Chondrocyte (in vitro differentiated cells): ENCODE measurements around the gene EXOC2. TPM values are rescaled to one million over a fixed set of nuclear protein-coding genes. Genes with fewer than 3 reads are reported as not detected.

Experiments used
- DNase-seq: peaks from one replicate; pipeline ENCODE4 v3.0.0; 2021; ENCODE audit warnings: mixed read lengths, low spot score
- H3K27ac Mint-ChIP-seq: one replicate; pipeline ENCODE4 v1.8.0; 2021; ENCODE audit warnings: mild to moderate bottlenecking, moderate library complexity, mixed read lengths; ENCODE audit not compliant: unreplicated experiment
- H3K27me3 Mint-ChIP-seq: 2 replicates; pipeline ENCODE4 v1.8.0; 2021; ENCODE audit warnings: low read depth, mixed read lengths
- H3K36me3 Mint-ChIP-seq: 2 replicates; pipeline ENCODE4 v1.8.0; 2021; ENCODE audit warnings: low read depth, mixed read lengths
- H3K4me1 Mint-ChIP-seq: 2 replicates; pipeline ENCODE4 v1.8.0; 2021; ENCODE audit warnings: low read depth, mild to moderate bottlenecking, mixed read lengths
- H3K4me3 Mint-ChIP-seq: one replicate; pipeline ENCODE4 v1.8.0; 2021; ENCODE audit warnings: mild to moderate bottlenecking, moderate library complexity, mixed read lengths; ENCODE audit not compliant: unreplicated experiment
- H3K9me3 Mint-ChIP-seq: 2 replicates; pipeline ENCODE4 v1.8.0; 2021; ENCODE audit warnings: low read depth, mixed read lengths
- total RNA-seq: library from RNA; stranded (reverse); gene quantifications from 3 replicates; pipeline ENCODE4 v1.2.1, GENCODE V29; 2021
- TF ChIP-seq, protein P1 (sequence below): fragments of 200-600 bp; sonication (generic); IDR thresholded peaks from 2 replicates; pipeline ENCODE4 v1.5.0; 2021; ENCODE audit warnings: antibody characterized with exemption, mild to moderate bottlenecking, moderate library complexity

The EXOC2 gene
- total RNA-seq, 1 donor from 2014 or later = 27.5 TPM

DNA sequence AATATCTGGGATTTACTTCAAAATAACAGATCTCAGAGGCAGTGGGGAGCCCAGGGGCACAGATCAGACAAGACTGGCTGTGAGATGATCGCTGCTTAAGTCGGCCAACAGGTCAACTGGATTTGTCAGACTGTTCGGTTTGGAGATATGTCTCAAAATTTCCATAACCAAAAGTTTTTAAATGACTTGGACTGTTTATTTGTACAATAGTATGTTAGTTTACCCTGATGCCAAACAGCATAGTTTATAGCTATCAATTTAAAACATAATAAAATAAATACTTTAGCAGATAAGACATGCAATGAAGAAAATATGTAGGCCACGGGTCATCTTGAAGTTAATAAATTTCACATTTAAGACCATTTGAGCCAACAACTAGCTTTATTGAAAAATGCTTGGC, 174.7 kb downstream of the EXOC2 start:
- TF ChIP-seq, protein P1, sequence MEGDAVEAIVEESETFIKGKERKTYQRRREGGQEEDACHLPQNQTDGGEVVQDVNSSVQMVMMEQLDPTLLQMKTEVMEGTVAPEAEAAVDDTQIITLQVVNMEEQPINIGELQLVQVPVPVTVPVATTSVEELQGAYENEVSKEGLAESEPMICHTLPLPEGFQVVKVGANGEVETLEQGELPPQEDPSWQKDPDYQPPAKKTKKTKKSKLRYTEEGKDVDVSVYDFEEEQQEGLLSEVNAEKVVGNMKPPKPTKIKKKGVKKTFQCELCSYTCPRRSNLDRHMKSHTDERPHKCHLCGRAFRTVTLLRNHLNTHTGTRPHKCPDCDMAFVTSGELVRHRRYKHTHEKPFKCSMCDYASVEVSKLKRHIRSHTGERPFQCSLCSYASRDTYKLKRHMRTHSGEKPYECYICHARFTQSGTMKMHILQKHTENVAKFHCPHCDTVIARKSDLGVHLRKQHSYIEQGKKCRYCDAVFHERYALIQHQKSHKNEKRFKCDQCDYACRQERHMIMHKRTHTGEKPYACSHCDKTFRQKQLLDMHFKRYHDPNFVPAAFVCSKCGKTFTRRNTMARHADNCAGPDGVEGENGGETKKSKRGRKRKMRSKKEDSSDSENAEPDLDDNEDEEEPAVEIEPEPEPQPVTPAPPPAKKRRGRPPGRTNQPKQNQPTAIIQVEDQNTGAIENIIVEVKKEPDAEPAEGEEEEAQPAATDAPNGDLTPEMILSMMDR = no peak
- Mint-ChIP-seq H3K9me3 (peaks cover 11% of the 10 kb centered on the region), H3K27me3 (no peaks in the 10 kb centered on the region), H3K36me3 (peaks cover 31% of the 10 kb centered on the region), H3K4me3 (no peak overlapping the region), H3K4me1 (no peaks in the 10 kb centered on the region), H3K27ac (no peak overlapping the region)
- no peak for DNase-seq

DNA sequence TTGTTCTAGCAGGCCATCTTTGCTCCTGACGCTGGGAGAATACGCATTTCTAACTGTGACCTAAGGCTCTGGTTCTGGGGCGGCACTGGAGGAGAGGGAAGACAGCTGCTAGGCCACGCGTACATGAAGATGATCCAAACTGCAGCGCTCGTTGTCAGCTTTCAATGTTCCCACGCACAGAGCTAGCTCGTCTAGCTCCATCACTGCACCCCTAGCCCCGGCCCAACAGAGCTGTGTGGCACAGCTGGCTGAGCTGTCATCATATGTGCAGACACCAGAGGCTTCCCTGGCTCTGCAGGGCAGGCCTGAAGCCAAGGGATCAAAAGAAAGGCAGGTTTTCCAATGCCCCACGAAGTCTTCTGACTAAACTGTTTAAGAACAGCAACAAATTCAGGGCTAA, 176.7 kb downstream of the EXOC2 start:
- no peaks in the 10 kb centered on the region for H3K4me1 Mint-ChIP-seq
- no peak overlapping the region for H3K27ac Mint-ChIP-seq
- peaks cover 11% of the 10 kb centered on the region for H3K9me3 Mint-ChIP-seq
- DNase-seq = no peak
- no peak overlapping the region for H3K4me3 Mint-ChIP-seq
- TF ChIP-seq, protein P1 = no peak
- H3K27me3 Mint-ChIP-seq = no peaks in the 10 kb centered on the region
- peaks cover 24% of the 10 kb centered on the region for H3K36me3 Mint-ChIP-seq

DNA sequence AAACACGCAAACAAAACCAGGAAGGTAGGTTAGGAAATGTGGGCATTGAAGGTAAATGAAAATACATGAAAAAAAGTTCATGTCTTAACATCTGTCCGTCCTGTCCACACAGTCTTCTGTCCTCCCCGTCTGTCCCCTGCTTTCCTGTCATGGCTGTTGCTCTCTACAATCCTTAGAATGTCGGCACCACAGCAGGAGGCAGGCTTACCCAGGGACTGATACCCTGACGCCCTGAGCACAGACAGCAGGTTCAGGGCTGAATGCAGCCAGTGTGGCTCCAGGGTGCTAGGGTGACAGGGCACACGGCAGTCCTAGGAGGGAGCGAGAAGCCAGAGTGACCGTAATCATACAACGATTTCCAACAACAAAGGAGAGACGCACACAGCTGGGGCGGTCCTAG, 177.7 kb downstream of the EXOC2 start:
- Mint-ChIP-seq H3K27me3 (no peaks in the 10 kb centered on the region), H3K27ac (no peak overlapping the region), H3K4me1 (no peaks in the 10 kb centered on the region), H3K9me3 (peaks cover 9% of the 10 kb centered on the region), H3K4me3 (no peak overlapping the region), H3K36me3 (peaks cover 18% of the 10 kb centered on the region)
- DNase-seq = no peak
- TF ChIP-seq, protein P1 = no peak

DNA sequence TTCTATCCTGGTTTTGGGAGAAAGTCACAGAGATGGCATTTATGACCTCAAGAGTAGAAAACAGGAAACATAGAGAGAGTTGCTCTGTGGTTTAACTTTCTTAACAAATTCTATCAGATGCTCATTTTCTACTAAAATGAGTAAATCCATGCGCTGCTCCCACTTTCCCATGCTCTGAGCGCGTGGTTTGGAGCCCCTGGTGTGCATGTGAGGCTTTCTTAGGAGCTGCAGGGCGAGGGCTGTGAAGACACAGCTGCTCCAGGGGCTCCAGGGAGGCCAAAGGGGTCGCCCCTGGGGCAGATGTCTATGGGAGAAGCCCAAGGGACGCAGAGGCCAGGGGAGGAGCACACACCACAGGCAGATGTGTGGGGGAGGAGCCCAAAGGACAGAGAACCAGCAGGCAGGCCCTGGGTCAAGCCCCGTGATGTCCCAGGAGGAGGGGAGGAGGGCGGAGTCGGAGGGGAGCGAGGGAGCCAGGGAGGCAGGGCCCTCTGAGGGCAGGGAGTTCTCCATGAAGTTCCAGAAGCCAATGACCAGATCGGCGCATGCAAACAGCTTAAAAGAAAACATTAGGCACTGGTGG, 178.5 kb downstream of the EXOC2 start:
- H3K27ac Mint-ChIP-seq = no peak overlapping the region
- peaks cover 18% of the 10 kb centered on the region for H3K36me3 Mint-ChIP-seq
- no peaks in the 10 kb centered on the region for H3K27me3 Mint-ChIP-seq

DNA sequence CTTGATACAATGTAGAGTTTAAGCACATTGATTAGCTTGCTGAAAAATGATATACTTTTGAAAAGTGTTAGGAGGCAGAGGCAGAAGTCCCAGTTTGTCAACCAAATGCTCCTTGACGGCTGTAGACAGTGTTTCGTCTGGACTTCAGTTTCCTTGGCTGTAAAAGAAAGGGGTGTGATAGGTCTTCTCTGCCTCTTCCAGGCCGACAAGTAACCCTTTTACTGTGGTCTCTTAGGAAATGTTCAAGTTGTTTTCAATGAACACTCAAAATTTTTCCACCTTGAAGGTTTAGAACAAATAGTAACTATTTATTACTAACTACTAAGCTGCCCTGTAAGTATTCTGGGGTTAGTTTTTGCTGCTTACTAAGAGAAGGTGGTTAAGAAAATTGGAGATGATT, 179.0 kb downstream of the EXOC2 start:
- peaks cover 18% of the 10 kb centered on the region for H3K36me3 Mint-ChIP-seq
- no peak overlapping the region for H3K4me3 Mint-ChIP-seq
- H3K9me3 Mint-ChIP-seq = peaks cover 9% of the 10 kb centered on the region
- no peaks in the 10 kb centered on the region for H3K4me1 Mint-ChIP-seq
- H3K27me3 Mint-ChIP-seq = no peaks in the 10 kb centered on the region
- TF ChIP-seq, protein P1 = no peak
- H3K27ac Mint-ChIP-seq = no peak overlapping the region
- DNase-seq = no peak

More for the DNA sequence above, 178.5 kb downstream of the EXOC2 start:
- TF ChIP-seq, protein P1 = no peak
- Mint-ChIP-seq H3K9me3 (peaks cover 9% of the 10 kb centered on the region), H3K4me1 (no peaks in the 10 kb centered on the region), H3K4me3 (no peak overlapping the region)
- DNase-seq = no peak
